ENCODE measurements around the gene HS6ST2. TPM values are rescaled to one million over a fixed set of nuclear protein-coding genes. Genes with fewer than 3 reads are reported as not detected.

The HS6ST2 gene
- total RNA-seq, 2 experiments from 2014 or later: not detected

GRCh38 chrX:132689612-132690563 is 268.5 kb downstream of the HS6ST2 start:
- no peak for DNase-seq
- H3K27me3 Mint-ChIP-seq: peaks cover 8% of the 10 kb centered on the region
- CTCF ChIA-PET: interaction anchor here (0.6 kb wide), 1 partner anchor 51 kb away, joined by 3 read pairs; no protein-coding TSS in a partner anchor
- H3K4me3 Mint-ChIP-seq: no peak overlapping the region
- H3K27ac Mint-ChIP-seq: no peak overlapping the region
- no peaks in the 10 kb centered on the region for H3K36me3 Mint-ChIP-seq (ENCODE audit: low read depth)
- no peaks in the 10 kb centered on the region for H3K4me1 Mint-ChIP-seq
- no peaks in the 10 kb centered on the region for H3K9me3 Mint-ChIP-seq
- POLR2A ChIA-PET: no interaction called here

- H3K27me3 Mint-ChIP-seq: peaks cover 2% of the 10 kb centered on the region
- DNase-seq: no peak
- H3K36me3 Mint-ChIP-seq (ENCODE audit: low read depth): no peaks in the 10 kb centered on the region
- no peaks in the 10 kb centered on the region for H3K4me1 Mint-ChIP-seq
- no peak overlapping the region for H3K4me3 Mint-ChIP-seq
- ChIA-PET POLR2A (no interaction called here), CTCF (interaction anchor here (1.5 kb wide), 1 partner anchor 17 kb away, joined by 3 read pairs; no protein-coding TSS in a partner anchor)
- H3K9me3 Mint-ChIP-seq: peaks cover 1% of the 10 kb centered on the region
- no peak overlapping the region for H3K27ac Mint-ChIP-seq
Observed at GRCh38 chrX:132685276-132685675, 273.2 kb downstream of the HS6ST2 start.

- no peaks in the 10 kb centered on the region for H3K27me3 Mint-ChIP-seq
- CTCF ChIA-PET: no interaction called here
- POLR2A ChIA-PET: no interaction called here
- no peaks in the 10 kb centered on the region for H3K36me3 Mint-ChIP-seq (ENCODE audit: low read depth)
- DNase-seq: no peak
- H3K4me3 Mint-ChIP-seq: no peak overlapping the region
- H3K27ac Mint-ChIP-seq: no peak overlapping the region
- peaks cover 8% of the 10 kb centered on the region for H3K4me1 Mint-ChIP-seq
- peaks cover 9% of the 10 kb centered on the region for H3K9me3 Mint-ChIP-seq
Observed at GRCh38 chrX:132677233-132677716, 281.2 kb downstream of the HS6ST2 start.

- H3K4me3 Mint-ChIP-seq: no peak overlapping the region
- ChIA-PET CTCF (no interaction called here), POLR2A (no interaction called here)
- H3K9me3 Mint-ChIP-seq: peaks cover 9% of the 10 kb centered on the region
- H3K4me1 Mint-ChIP-seq: peaks cover 8% of the 10 kb centered on the region
- no peaks in the 10 kb centered on the region for H3K27me3 Mint-ChIP-seq
- H3K36me3 Mint-ChIP-seq (ENCODE audit: low read depth): no peaks in the 10 kb centered on the region
- no peak overlapping the region for H3K27ac Mint-ChIP-seq
- DNase-seq: no peak
Observed at GRCh38 chrX:132676561-132677186, 281.8 kb downstream of the HS6ST2 start.

GRCh38 chrX:132676102-132676501 is 282.3 kb downstream of the HS6ST2 start:
- CTCF ChIA-PET: no interaction called here
- Mint-ChIP-seq H3K36me3 (ENCODE audit: low read depth) (no peaks in the 10 kb centered on the region), H3K27me3 (no peaks in the 10 kb centered on the region), H3K27ac (no peak overlapping the region), H3K4me3 (no peak overlapping the region), H3K9me3 (peaks cover 9% of the 10 kb centered on the region), H3K4me1 (peaks cover 8% of the 10 kb centered on the region)
- DNase-seq: no peak
- POLR2A ChIA-PET: no interaction called here

- no peaks in the 10 kb centered on the region for H3K27me3 Mint-ChIP-seq
- H3K27ac Mint-ChIP-seq: no peak overlapping the region
- ChIA-PET POLR2A (no interaction called here), CTCF (interaction anchor here (0.7 kb wide), 1 partner anchor 10 kb away, joined by 3 read pairs; no protein-coding TSS in a partner anchor)
- no peaks in the 10 kb centered on the region for H3K9me3 Mint-ChIP-seq
- peaks cover 8% of the 10 kb centered on the region for H3K4me1 Mint-ChIP-seq
- no peaks in the 10 kb centered on the region for H3K36me3 Mint-ChIP-seq (ENCODE audit: low read depth)
- DNase-seq: no peak
- H3K4me3 Mint-ChIP-seq: no peak overlapping the region
Observed at GRCh38 chrX:132673331-132673730, 285.1 kb downstream of the HS6ST2 start.

- H3K27me3 Mint-ChIP-seq: peaks cover 5% of the 10 kb centered on the region
- H3K4me1 Mint-ChIP-seq: no peaks in the 10 kb centered on the region
- CTCF ChIA-PET: no interaction called here
- no peaks in the 10 kb centered on the region for H3K9me3 Mint-ChIP-seq
- no peaks in the 10 kb centered on the region for H3K36me3 Mint-ChIP-seq (ENCODE audit: low read depth)
- DNase-seq: no peak
- POLR2A ChIA-PET: no interaction called here
- H3K4me3 Mint-ChIP-seq: no peak overlapping the region
- H3K27ac Mint-ChIP-seq: no peak overlapping the region
Observed at GRCh38 chrX:132671229-132671641, 287.2 kb downstream of the HS6ST2 start.

- Mint-ChIP-seq H3K4me1 (no peaks in the 10 kb centered on the region), H3K9me3 (no peaks in the 10 kb centered on the region), H3K27me3 (peaks cover 5% of the 10 kb centered on the region), H3K4me3 (no peak overlapping the region), H3K36me3 (ENCODE audit: low read depth) (no peaks in the 10 kb centered on the region), H3K27ac (no peak overlapping the region)
- no peak for DNase-seq
- POLR2A ChIA-PET: no interaction called here
- CTCF ChIA-PET: interaction anchor here (0.6 to 1.2 kb wide), 5 partner anchors 17 to 1997 kb away, joined by 3 to 4 read pairs (median 3); no protein-coding TSS in a partner anchor
Observed at GRCh38 chrX:132669142-132669541, 289.3 kb downstream of the HS6ST2 start.

GRCh38 chrX:132668178-132668577 is 290.3 kb downstream of the HS6ST2 start:
- H3K27me3 Mint-ChIP-seq: peaks cover 5% of the 10 kb centered on the region
- no peak overlapping the region for H3K4me3 Mint-ChIP-seq
- H3K27ac Mint-ChIP-seq: no peak overlapping the region
- no peaks in the 10 kb centered on the region for H3K36me3 Mint-ChIP-seq (ENCODE audit: low read depth)
- no peaks in the 10 kb centered on the region for H3K4me1 Mint-ChIP-seq
- ChIA-PET CTCF (interaction anchor here (1.2 kb wide), 1 partner anchor 18 kb away, joined by 3 read pairs; no protein-coding TSS in a partner anchor), POLR2A (no interaction called here)
- H3K9me3 Mint-ChIP-seq: no peaks in the 10 kb centered on the region
- no peak for DNase-seq

GRCh38 chrX:132665676-132666075 is 292.8 kb downstream of the HS6ST2 start:
- ChIA-PET POLR2A (no interaction called here), CTCF (no interaction called here)
- Mint-ChIP-seq H3K9me3 (no peaks in the 10 kb centered on the region), H3K36me3 (ENCODE audit: low read depth) (no peaks in the 10 kb centered on the region), H3K27ac (no peak overlapping the region), H3K4me1 (no peaks in the 10 kb centered on the region), H3K4me3 (no peak overlapping the region), H3K27me3 (peaks cover 6% of the 10 kb centered on the region)
- DNase-seq: no peak

GRCh38 chrX:132664273-132664672 is 294.2 kb downstream of the HS6ST2 start:
- Mint-ChIP-seq H3K27me3 (peaks cover 9% of the 10 kb centered on the region), H3K4me1 (no peaks in the 10 kb centered on the region), H3K4me3 (no peak overlapping the region), H3K9me3 (no peaks in the 10 kb centered on the region), H3K36me3 (ENCODE audit: low read depth) (no peaks in the 10 kb centered on the region), H3K27ac (no peak overlapping the region)
- DNase-seq: no peak
- ChIA-PET POLR2A (no interaction called here), CTCF (interaction anchor here (0.9 to 1.1 kb wide), 2 partner anchors 9 to 23 kb away, joined by 3 to 4 read pairs; no protein-coding TSS in a partner anchor)

GRCh38 chrX:132662844-132663243 is 295.6 kb downstream of the HS6ST2 start:
- H3K36me3 Mint-ChIP-seq (ENCODE audit: low read depth): no peaks in the 10 kb centered on the region
- H3K4me1 Mint-ChIP-seq: no peaks in the 10 kb centered on the region
- ChIA-PET CTCF (no interaction called here), POLR2A (no interaction called here)
- H3K27me3 Mint-ChIP-seq: peaks cover 9% of the 10 kb centered on the region
- no peak overlapping the region for H3K4me3 Mint-ChIP-seq
- no peak for DNase-seq
- no peak overlapping the region for H3K27ac Mint-ChIP-seq
- no peaks in the 10 kb centered on the region for H3K9me3 Mint-ChIP-seq

- H3K4me1 Mint-ChIP-seq: no peaks in the 10 kb centered on the region
- peaks cover 10% of the 10 kb centered on the region for H3K27me3 Mint-ChIP-seq
- DNase-seq: no peak
- no peaks in the 10 kb centered on the region for H3K36me3 Mint-ChIP-seq (ENCODE audit: low read depth)
- CTCF ChIA-PET: no interaction called here
- POLR2A ChIA-PET: no interaction called here
- no peaks in the 10 kb centered on the region for H3K9me3 Mint-ChIP-seq
- H3K27ac Mint-ChIP-seq: no peak overlapping the region
- H3K4me3 Mint-ChIP-seq: no peak overlapping the region
Observed at GRCh38 chrX:132657876-132658275, 300.6 kb downstream of the HS6ST2 start.
